GM21786 (cell line): ENCODE measurements around the gene AK5.
A peak's percentile ranks its signal among the peaks of the same experiment; 100 is the strongest.

Source experiments
- ATAC-seq: cut with Tn5 transposase; IDR thresholded peaks from one replicate; pipeline ENCODE4 v1.9.1; 2021; ENCODE audit not compliant: unreplicated experiment

AK5 gene

GRCh38 chr1:77582905-77583304 lies 301.1 kb downstream of the AK5 start:
- peak; percentile 66 for ATAC-seq

DNA sequence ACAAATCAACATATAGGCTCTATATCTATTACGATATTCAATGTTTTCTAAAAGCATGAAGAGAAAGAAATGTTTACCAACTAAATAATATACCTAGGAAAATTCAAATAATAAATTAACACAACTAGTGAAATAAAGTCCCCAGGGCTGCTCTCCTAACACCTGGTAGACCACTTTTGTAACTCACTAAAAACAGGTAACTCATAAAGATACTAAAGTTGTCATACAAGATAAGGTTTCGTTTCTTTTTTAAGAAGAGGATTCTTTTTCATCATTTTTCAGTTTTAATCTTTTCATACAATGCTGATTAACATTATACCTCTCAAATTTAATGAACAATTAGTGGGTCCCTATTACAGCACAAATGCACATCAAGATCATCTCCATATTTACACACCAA lies 301.7 kb downstream of the AK5 start:
- no peak for ATAC-seq

DNA sequence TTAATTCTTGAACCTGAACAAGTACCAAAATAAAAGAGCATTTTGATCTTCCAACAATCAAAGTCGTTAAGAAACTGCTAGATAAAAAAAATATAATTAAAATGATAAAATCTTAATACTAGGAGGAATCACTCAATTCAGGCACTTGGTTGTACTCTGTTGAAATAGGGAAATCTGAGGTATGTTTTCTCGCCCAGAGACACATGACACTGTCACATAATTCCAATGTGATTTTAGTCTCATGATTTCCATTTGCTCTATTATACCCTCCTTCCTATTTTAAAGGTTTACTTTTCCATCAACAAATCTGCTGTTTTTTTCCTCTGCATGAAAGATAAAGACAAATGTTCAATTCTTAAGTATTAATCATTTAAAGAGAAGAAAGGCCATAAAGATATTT lies 303.1 kb downstream of the AK5 start:
- ATAC-seq, result no peak

- no peak for ATAC-seq
These were observed 303.9 kb downstream of the AK5 start for GRCh38 chr1:77585610-77586314.

- no peak for ATAC-seq
These were observed 307.4 kb downstream of the AK5 start for GRCh38 chr1:77589231-77589630.

DNA sequence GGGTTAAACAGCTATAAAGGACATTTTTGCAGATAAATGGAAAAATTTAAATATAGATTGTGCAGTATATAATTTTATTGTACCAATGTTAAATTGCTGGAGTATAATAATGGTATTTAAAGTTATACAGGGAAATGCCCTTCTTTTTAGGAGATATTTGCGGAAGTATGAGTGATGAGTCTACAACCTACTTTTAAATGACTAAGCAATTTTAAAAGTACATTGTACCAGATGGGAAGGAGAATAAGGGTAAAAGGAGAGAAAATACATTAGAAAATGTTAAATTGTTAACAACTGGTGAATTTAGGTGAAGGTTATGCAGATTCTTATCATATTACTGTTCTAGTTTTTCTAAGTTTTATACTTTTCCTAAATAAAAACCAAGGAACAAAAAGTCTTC lies 308.8 kb downstream of the AK5 start:
- no peak for ATAC-seq

DNA sequence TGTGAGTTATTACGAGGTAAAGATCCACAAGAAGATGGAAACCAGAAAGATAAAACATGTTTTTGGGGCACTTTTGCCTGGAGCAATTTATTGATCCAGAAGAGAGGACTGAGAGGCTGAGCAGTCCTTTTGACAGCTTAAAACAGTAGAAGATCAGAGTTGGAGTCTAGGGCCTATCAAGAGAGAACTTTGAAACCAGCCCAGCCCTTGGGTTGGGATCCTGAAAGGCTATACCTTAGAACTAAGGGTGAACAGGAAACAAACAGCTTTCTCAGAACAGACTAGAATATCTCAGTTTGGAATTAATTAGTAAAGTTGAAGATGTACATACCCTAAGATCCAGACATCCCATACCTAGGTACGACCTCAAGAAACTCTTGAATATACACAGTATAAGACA lies 311.1 kb downstream of the AK5 start:
- ATAC-seq, result no peak

- peak; percentile 97 for ATAC-seq
These were observed 312.7 kb downstream of the AK5 start for GRCh38 chr1:77594366-77595112.

DNA sequence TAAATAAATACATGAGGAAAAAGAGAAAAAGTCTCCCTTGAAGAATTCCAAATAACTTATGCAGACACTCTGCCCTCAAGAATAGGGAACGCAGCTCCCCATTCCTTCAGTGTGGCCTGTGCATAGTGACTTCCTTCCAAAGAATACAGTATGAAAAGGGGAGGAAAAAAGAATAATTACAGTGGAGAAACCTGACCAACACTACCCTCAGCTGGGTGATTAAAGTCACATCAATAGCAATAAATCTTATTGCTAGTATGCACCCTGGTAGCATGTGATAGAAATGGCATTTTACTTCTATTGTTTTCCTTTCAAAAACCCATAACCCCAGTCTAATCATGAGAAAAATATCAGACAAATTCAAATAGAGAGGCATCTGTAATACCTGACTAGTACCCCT lies 315.5 kb downstream of the AK5 start:
- no peak for ATAC-seq

DNA sequence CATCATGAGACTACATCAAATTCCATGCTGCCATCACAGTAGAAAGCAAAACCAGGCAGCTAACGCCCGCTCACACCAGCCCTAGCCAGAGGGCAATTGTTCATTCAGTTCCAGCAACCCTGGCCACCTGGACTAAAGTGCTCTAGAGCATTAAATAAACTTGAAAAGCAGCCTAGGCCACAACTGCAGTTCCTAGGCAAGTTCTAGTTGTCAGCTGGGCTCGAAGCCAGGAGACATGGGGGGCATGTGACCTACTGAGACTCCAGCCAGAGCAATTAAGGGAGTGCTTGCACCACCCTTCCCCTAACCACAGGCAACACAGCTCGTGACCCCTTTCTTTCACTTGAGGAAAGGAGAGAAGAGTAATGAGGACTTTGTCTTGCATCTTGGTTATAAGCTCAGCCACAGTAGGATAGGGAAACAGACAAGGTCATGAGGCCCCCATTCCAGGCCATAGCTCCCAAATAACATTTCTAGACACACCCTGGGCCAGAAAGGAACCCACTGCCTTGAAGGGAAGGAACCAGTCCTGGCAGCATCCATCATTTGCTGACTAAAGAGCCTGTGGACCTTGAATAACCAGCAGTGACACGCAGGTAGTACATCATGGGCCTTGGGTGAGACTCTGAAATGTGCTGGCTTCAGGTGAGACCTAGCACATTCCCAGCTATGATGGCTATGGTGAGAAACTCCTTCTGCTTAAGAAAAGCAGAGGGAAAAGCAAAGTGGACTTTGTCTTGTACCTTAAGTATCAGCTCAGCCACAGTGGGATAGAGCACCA lies 323.6 kb downstream of the AK5 start:
- no peak for ATAC-seq

- no peak for ATAC-seq
These were observed 327.1 kb downstream of the AK5 start for GRCh38 chr1:77608893-77609292.
